ENCODE data around the gene UGDH. TPM values are rescaled to one million over a fixed set of nuclear protein-coding genes. Genes with fewer than 3 reads are reported as not detected.
"Not testable (repeated sequence)": the region's sequence is repeated elsewhere in the genome, so short reads cannot be mapped to it uniquely, and the experiment has no call there.

The UGDH gene
- total RNA-seq, 5 donors from 2014 or later (not counting 1 experiment from before 2014, with no cell fraction given), result 7.6 to 22.8 (median 18.2) TPM

DNA sequence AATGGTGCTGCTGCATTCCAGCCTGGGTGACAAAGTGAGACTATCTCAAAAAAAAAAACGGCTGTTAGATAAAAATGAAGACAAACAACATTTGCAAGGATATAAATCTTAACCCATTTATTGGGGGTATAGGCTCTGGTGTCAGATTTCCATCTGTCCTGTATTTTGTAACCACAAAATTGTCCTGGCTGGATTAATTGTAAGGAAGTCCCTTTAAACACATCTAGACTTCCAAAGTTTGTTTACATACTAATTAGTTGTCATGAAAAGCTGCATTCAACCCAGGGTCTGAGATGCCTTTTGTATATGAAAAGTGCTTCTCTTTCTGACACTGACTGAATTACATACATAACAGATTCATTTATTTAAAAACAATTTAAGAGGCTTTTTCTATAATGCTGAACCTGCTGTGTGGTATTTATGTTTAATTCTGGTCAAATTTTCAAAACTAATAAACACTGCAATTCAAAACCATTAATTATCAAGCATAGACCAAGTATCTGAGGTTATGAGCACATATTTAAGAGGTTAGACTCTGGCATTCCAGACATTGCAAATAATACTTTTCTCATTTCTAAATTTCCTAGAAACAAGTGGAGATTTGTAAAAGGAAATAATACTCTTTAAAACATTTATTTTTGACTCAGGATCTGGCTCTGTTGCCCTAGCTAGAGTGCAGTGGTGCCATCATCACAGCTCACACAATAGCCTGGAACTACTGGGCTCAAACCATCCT is 17.5 kb upstream of the UGDH start:
- Histone ChIP-seq H3K9me3 (no peaks in the 10 kb centered on the region), H3K4me3 (ENCODE audit: control insufficient read depth in 1 of 2, extremely low read depth in 1 of 2, low read length in 1 of 2) (no peak overlapping the region), H3K36me3 (ENCODE audit: control insufficient read depth in 2 of 2, extremely low read depth in 1 of 2, insufficient read depth in 1 of 2, low read length in 1 of 2) (no peaks in the 10 kb centered on the region), H3K27me3 (replicated peaks in 1 of 2; ENCODE audit: control insufficient read depth in 2 of 2, extremely low read depth in 1 of 2, insufficient read depth in 2 of 2, low read length in 1 of 2) (no peaks in the 10 kb centered on the region), H3K27ac (ENCODE audit: low read length) (no peak overlapping the region), H3K4me1 (ENCODE audit: control insufficient read depth in 1 of 2, extremely low read depth in 1 of 2, insufficient read depth in 2 of 2, low read length in 2 of 2) (no peaks in the 10 kb centered on the region)
- Mint-ChIP-seq H3K4me1 (no peaks in the 10 kb centered on the region), H3K4me3 (no peak overlapping the region), H3K27me3 (no peaks in the 10 kb centered on the region), H3K9me3 (no peaks in the 10 kb centered on the region), H3K36me3 (no peaks in the 10 kb centered on the region), H3K27ac (no peak overlapping the region)
- DNase-seq (no peak), ATAC-seq (replicated peaks in 1 of 4) (no peak)
- CTCF ChIA-PET, result interaction anchor here in 1 of 2 donors (1.0 kb wide), 1 partner anchor 20 kb away, joined by 3 read pairs; no protein-coding TSS in a partner anchor
- no CpG with 5 or more reads among the region's 1 CpG for WGBS (ENCODE audit: insufficient coverage)
- POLR2A ChIA-PET, result no interaction called here

DNA sequence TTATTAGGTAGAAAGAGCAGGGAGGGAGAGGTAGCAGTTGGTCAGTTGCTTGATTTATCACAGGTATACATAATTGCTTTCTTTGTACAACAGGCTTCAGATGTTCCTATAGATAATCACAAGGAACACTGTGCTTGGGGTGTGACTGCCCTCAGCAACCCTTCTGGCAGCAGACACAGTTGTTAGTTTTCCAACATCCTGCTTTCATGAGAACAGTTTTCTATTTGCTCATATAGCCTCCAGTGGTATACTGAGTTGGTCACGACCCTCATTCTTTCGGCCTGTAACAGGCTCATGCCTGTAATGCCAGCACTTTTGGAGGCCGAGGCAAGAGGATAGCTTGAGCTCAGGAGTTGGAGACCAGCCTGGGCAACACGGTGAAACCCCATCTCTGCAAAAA is 16.8 kb upstream of the UGDH start:
- H3K27ac Mint-ChIP-seq; H3K27me3 Mint-ChIP-seq; H3K36me3 ChIP-seq (ENCODE audit: control insufficient read depth in 2 of 2, extremely low read depth in 1 of 2, insufficient read depth in 1 of 2, low read length in 1 of 2); H3K4me3 ChIP-seq (ENCODE audit: control insufficient read depth in 1 of 2, extremely low read depth in 1 of 2, low read length in 1 of 2); H3K4me1 ChIP-seq (ENCODE audit: control insufficient read depth in 1 of 2, extremely low read depth in 1 of 2, insufficient read depth in 2 of 2, low read length in 2 of 2); H3K9me3 ChIP-seq; DNase-seq; H3K36me3 Mint-ChIP-seq; POLR2A ChIA-PET; H3K9me3 Mint-ChIP-seq; H3K27me3 ChIP-seq (replicated peaks in 1 of 2; ENCODE audit: control insufficient read depth in 2 of 2, extremely low read depth in 1 of 2, insufficient read depth in 2 of 2, low read length in 1 of 2); H3K4me1 Mint-ChIP-seq; H3K27ac ChIP-seq (ENCODE audit: low read length); ATAC-seq (replicated peaks in 1 of 4); H3K4me3 Mint-ChIP-seq: not testable (repeated sequence)
- CTCF ChIA-PET, result interaction anchor here in 1 of 2 donors (1.0 kb wide), 1 partner anchor 19 kb away, joined by 3 read pairs; no protein-coding TSS in a partner anchor
- 92% methylated on average over 4 of the region's 4 CpGs for WGBS (ENCODE audit: insufficient coverage)

GRCh38 chr4:39543034-39543433 is 15.8 kb upstream of the UGDH start:
- no peaks in the 10 kb centered on the region for H3K4me1 ChIP-seq (ENCODE audit: control insufficient read depth in 1 of 2, extremely low read depth in 1 of 2, insufficient read depth in 2 of 2, low read length in 2 of 2)
- 93% methylated on average over 3 of the region's 5 CpGs for WGBS (ENCODE audit: insufficient coverage)
- no peak overlapping the region for H3K27ac Mint-ChIP-seq
- ATAC-seq (replicated peaks in 1 of 4), result no peak
- H3K4me1 Mint-ChIP-seq, result no peaks in the 10 kb centered on the region
- H3K27me3 Mint-ChIP-seq, result no peaks in the 10 kb centered on the region
- H3K4me3 ChIP-seq (ENCODE audit: control insufficient read depth in 1 of 2, extremely low read depth in 1 of 2, low read length in 1 of 2), result no peak overlapping the region
- no peaks in the 10 kb centered on the region for H3K9me3 Mint-ChIP-seq
- no peaks in the 10 kb centered on the region for H3K27me3 ChIP-seq (replicated peaks in 1 of 2; ENCODE audit: control insufficient read depth in 2 of 2, extremely low read depth in 1 of 2, insufficient read depth in 2 of 2, low read length in 1 of 2)
- no peaks in the 10 kb centered on the region for H3K36me3 ChIP-seq (ENCODE audit: control insufficient read depth in 2 of 2, extremely low read depth in 1 of 2, insufficient read depth in 1 of 2, low read length in 1 of 2)
- no peak overlapping the region for H3K27ac ChIP-seq (ENCODE audit: low read length)
- DNase-seq, result no peak
- POLR2A ChIA-PET, result interaction anchor here in 1 of 2 donors (0.6 kb wide), 1 partner anchor 90 kb away, joined by 10 read pairs; no protein-coding TSS in a partner anchor
- H3K9me3 ChIP-seq, result no peaks in the 10 kb centered on the region
- CTCF ChIA-PET, result no interaction called here
- no peaks in the 10 kb centered on the region for H3K36me3 Mint-ChIP-seq
- H3K4me3 Mint-ChIP-seq, result no peak overlapping the region

- H3K27me3 Mint-ChIP-seq, result no peaks in the 10 kb centered on the region
- no CpG with 5 or more reads among the region's 4 CpGs for WGBS (ENCODE audit: insufficient coverage)
- no peak overlapping the region for H3K4me3 Mint-ChIP-seq
Observed at GRCh38 chr4:39542611-39543012, 15.4 kb upstream of the UGDH start.

GRCh38 chr4:39541987-39542610 is 14.9 kb upstream of the UGDH start:
- no peaks in the 10 kb centered on the region for H3K27me3 Mint-ChIP-seq
- CTCF ChIA-PET, result interaction anchor here in 1 of 2 donors (0.5 kb wide), 1 partner anchor 504 kb away, joined by 3 read pairs; no protein-coding TSS in a partner anchor
- 80% methylated on average over 1 of the region's 7 CpGs for WGBS (ENCODE audit: insufficient coverage)

More at GRCh38 chr4:39542611-39543012, 15.4 kb upstream of the UGDH start:
- H3K4me1 Mint-ChIP-seq, result no peaks in the 10 kb centered on the region
- no peaks in the 10 kb centered on the region for H3K9me3 Mint-ChIP-seq
- no peak overlapping the region for H3K4me3 ChIP-seq (ENCODE audit: control insufficient read depth in 1 of 2, extremely low read depth in 1 of 2, low read length in 1 of 2)
- H3K36me3 Mint-ChIP-seq, result no peaks in the 10 kb centered on the region
- DNase-seq (no peak), ATAC-seq (replicated peaks in 1 of 4) (no peak)
- H3K27ac Mint-ChIP-seq, result no peak overlapping the region
- H3K36me3 ChIP-seq (ENCODE audit: control insufficient read depth in 2 of 2, extremely low read depth in 1 of 2, insufficient read depth in 1 of 2, low read length in 1 of 2), result no peaks in the 10 kb centered on the region
- H3K27ac ChIP-seq (ENCODE audit: low read length), result no peak overlapping the region
- no peaks in the 10 kb centered on the region for H3K9me3 ChIP-seq
- H3K27me3 ChIP-seq (replicated peaks in 1 of 2; ENCODE audit: control insufficient read depth in 2 of 2, extremely low read depth in 1 of 2, insufficient read depth in 2 of 2, low read length in 1 of 2), result no peaks in the 10 kb centered on the region
- ChIA-PET POLR2A (interaction anchor here in 1 of 2 donors (0.6 kb wide), 1 partner anchor 90 kb away, joined by 10 read pairs; no protein-coding TSS in a partner anchor), CTCF (interaction anchor here in 1 of 2 donors (0.5 kb wide), 1 partner anchor 504 kb away, joined by 3 read pairs; no protein-coding TSS in a partner anchor)
- no peaks in the 10 kb centered on the region for H3K4me1 ChIP-seq (ENCODE audit: control insufficient read depth in 1 of 2, extremely low read depth in 1 of 2, insufficient read depth in 2 of 2, low read length in 2 of 2)

GRCh38 chr4:39539089-39539611 is 11.9 kb upstream of the UGDH start:
- CTCF ChIA-PET, result no interaction called here
- H3K27ac Mint-ChIP-seq, result no peak overlapping the region
- no peaks in the 10 kb centered on the region for H3K27me3 Mint-ChIP-seq
- no peak overlapping the region for H3K4me3 Mint-ChIP-seq
- Histone ChIP-seq H3K9me3 (no peaks in the 10 kb centered on the region), H3K4me3 (ENCODE audit: control insufficient read depth in 1 of 2, extremely low read depth in 1 of 2, low read length in 1 of 2) (no peak overlapping the region), H3K36me3 (ENCODE audit: control insufficient read depth in 2 of 2, extremely low read depth in 1 of 2, insufficient read depth in 1 of 2, low read length in 1 of 2) (no peaks in the 10 kb centered on the region), H3K4me1 (ENCODE audit: control insufficient read depth in 1 of 2, extremely low read depth in 1 of 2, insufficient read depth in 2 of 2, low read length in 2 of 2) (no peaks in the 10 kb centered on the region), H3K27me3 (replicated peaks in 1 of 2; ENCODE audit: control insufficient read depth in 2 of 2, extremely low read depth in 1 of 2, insufficient read depth in 2 of 2, low read length in 1 of 2) (no peaks in the 10 kb centered on the region), H3K27ac (ENCODE audit: low read length) (no peak overlapping the region)
- no peaks in the 10 kb centered on the region for H3K4me1 Mint-ChIP-seq
- POLR2A ChIA-PET, result no interaction called here
- DNase-seq (no peak), ATAC-seq (replicated peaks in 1 of 4) (no peak)
- H3K36me3 Mint-ChIP-seq, result peaks cover 5% of the 10 kb centered on the region
- no peaks in the 10 kb centered on the region for H3K9me3 Mint-ChIP-seq
- 100% methylated on average over 2 of the region's 5 CpGs for WGBS (ENCODE audit: insufficient coverage)

More at GRCh38 chr4:39541987-39542610, 14.9 kb upstream of the UGDH start:
- Mint-ChIP-seq H3K27ac (no peak overlapping the region), H3K36me3 (no peaks in the 10 kb centered on the region), H3K4me3 (no peak overlapping the region), H3K9me3 (no peaks in the 10 kb centered on the region), H3K4me1 (no peaks in the 10 kb centered on the region)
- no peaks in the 10 kb centered on the region for H3K27me3 ChIP-seq (replicated peaks in 1 of 2; ENCODE audit: control insufficient read depth in 2 of 2, extremely low read depth in 1 of 2, insufficient read depth in 2 of 2, low read length in 1 of 2)
- no peak for ATAC-seq (replicated peaks in 1 of 4)
- no peaks in the 10 kb centered on the region for H3K36me3 ChIP-seq (ENCODE audit: control insufficient read depth in 2 of 2, extremely low read depth in 1 of 2, insufficient read depth in 1 of 2, low read length in 1 of 2)
- H3K4me1 ChIP-seq (ENCODE audit: control insufficient read depth in 1 of 2, extremely low read depth in 1 of 2, insufficient read depth in 2 of 2, low read length in 2 of 2), result no peaks in the 10 kb centered on the region
- H3K4me3 ChIP-seq (ENCODE audit: control insufficient read depth in 1 of 2, extremely low read depth in 1 of 2, low read length in 1 of 2), result no peak overlapping the region
- no peak for DNase-seq
- no peaks in the 10 kb centered on the region for H3K9me3 ChIP-seq
- POLR2A ChIA-PET, result no interaction called here
- H3K27ac ChIP-seq (ENCODE audit: low read length), result no peak overlapping the region
